Stimulated activated CD8-positive, alpha-beta memory T cell treated with anti-CD3 and anti-CD28 coated beads, Interleukin-15, amount 100 ng/mL, for 4 hours (primary cell): ENCODE results near the gene RXRG.

Experiments
- DNase-seq, 2 donors: peaks; one replicate each; pipeline ENCODE4 v3.0.0-alpha.2; 2020; ENCODE audit warnings: low read depth in 2 of 2

Gene RXRG

DNA sequence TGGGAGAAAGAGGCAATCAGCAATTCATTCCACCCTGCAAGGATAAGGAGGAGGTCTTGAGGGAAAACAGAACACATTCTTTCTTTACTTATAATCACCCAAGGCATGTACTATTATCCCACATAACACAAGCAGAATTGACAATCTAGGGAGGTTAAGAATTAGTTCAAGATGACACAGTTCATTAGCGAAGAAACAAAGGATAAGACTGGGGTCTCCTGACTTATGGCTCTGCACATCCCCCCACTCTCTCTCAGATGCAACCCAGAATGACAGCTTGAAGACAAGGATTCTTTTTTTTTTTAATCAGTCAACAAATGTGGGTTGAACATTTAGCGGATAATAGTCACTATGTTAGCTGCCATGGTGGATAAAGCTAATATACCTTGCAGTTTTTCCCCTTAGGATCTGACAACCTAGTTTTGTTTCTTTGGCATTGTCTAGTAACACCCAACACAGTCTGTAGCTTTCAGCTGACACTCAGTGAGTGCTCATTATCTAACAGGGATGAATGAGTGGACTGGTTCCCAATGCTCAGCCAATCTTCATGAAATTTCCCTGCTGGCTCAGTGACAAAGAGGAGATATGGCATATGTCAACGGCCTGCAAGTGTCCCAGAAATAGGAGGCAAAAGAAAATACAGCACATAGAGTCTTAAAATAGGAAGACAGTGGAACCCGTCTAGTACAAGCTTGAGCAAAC is 35.1 kb downstream of the RXRG start:
- no peak for DNase-seq

DNA sequence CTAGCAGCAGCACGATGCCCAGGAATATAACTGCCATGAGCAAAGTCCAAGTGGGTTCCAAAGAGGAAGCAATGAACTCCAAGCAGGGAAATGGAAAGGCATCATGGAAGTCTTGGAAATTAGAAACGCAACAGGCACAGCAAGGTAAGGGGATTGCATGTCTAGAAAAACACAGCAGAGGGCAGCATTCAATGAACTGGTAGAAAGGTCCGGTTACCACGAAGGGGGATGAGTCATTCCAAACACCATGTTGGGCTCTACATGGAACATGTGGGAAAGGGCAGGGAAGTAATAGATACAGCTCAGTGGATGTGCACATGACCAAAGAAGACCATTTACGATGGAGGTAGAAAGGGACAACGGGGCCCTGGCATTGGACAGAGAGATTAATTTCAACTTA is 36.4 kb downstream of the RXRG start:
- DNase-seq = no peak

DNA sequence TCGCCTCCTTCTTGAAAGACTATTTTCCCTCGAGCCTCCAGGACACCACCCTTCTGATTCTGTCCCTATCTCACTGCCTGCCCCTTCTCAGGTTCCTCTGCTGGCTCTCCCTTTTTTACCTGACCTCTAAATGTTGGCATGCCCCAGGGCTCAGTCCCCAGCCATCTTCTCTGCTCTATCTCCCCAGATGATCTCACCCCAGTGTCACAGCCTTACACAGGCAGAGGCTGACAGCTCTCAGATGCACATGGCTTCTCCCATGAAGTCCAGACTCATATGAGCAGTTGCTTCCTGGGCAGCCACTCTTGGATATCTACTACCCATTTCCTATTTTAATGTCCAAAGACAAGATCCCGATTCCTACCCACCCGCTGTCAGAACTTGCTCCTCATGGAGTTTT is 37.5 kb downstream of the RXRG start:
- DNase-seq = no peak

DNA sequence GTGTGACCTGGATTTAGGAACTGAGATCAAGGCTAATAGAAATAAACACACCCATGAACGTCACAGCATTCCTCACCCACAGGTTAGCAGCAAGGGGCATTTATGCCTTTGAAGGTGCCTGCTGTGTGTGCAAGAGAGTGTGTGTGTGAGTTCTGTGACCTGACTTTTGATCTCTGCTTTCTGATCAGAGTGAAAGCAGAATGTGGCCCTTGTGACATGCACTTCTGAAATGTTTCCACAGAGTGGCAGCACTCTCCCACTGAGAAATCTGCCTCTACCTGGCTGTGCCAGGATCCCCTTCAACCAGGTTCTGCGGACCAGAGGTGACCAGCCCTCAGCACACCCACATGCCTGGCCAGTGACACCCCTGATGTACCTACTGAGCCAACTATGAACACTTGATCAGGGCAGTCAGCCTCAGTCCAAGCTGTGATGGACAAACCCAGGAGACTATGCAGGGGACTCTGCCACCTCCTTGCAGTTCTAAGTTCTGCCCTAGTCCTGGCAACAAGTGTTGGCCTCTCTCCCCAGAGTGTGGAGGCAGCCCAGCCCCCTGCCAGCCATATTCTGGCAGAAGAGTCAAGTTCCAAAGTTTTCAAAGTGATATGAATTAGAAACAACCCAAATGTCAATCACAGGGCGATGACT is 41.0 kb downstream of the RXRG start:
- no peak for DNase-seq

DNA sequence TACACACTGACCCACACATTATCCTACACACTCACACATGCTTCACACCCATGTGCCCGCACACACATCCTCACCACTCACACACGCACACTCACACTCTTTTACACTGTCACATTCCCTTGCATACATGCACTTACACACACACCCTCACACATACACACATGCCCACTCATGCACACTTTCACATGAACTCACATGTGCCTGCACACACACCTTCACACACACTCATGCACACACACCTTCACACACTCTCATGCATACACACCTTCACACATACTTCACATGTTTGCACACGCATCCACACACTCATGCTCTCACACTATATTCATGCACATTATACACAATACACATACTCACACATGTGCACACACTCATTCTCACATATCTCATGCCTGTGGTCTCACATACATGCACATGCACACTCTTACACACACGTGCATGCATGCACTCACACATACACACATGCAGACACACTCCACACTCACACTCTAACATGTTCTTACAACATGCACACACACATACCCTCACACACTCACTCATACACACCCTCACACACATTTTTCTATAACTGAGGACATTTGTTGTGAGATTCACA is 42.3 kb downstream of the RXRG start:
- no peak for DNase-seq

GRCh38 chr1:165397944-165398343 is 47.0 kb downstream of the RXRG start:
- DNase-seq = no peak

GRCh38 chr1:165395901-165396300 is 49.0 kb downstream of the RXRG start:
- no peak for DNase-seq

GRCh38 chr1:165395478-165395877 is 49.4 kb downstream of the RXRG start:
- no peak for DNase-seq

- DNase-seq = peak; percentile 70 to 76
These were observed 52.0 kb downstream of the RXRG start for GRCh38 chr1:165392634-165393571.

- no peak for DNase-seq
These were observed 55.3 kb downstream of the RXRG start for GRCh38 chr1:165389609-165390008.

GRCh38 chr1:165387961-165388360 is 57.0 kb downstream of the RXRG start:
- DNase-seq = no peak

DNA sequence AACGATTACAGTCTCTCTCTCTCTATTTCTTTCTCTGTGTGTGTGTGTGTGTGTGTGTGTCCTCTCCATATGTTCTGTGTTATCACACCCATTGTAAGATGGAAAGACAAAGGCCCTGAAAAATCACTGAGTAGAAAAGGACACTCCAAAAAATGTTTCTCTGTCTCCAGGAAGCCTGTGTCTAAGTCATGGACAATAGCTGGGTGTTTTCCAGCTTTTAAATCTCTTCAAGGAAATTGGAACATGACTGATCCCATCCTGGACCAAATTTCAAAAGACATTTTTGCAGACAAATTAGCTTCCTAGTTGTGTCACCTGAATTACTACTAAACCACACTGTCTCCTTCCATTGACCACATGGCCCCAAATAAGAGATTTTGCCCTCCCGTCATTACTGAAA is 57.4 kb downstream of the RXRG start:
- no peak for DNase-seq

DNA sequence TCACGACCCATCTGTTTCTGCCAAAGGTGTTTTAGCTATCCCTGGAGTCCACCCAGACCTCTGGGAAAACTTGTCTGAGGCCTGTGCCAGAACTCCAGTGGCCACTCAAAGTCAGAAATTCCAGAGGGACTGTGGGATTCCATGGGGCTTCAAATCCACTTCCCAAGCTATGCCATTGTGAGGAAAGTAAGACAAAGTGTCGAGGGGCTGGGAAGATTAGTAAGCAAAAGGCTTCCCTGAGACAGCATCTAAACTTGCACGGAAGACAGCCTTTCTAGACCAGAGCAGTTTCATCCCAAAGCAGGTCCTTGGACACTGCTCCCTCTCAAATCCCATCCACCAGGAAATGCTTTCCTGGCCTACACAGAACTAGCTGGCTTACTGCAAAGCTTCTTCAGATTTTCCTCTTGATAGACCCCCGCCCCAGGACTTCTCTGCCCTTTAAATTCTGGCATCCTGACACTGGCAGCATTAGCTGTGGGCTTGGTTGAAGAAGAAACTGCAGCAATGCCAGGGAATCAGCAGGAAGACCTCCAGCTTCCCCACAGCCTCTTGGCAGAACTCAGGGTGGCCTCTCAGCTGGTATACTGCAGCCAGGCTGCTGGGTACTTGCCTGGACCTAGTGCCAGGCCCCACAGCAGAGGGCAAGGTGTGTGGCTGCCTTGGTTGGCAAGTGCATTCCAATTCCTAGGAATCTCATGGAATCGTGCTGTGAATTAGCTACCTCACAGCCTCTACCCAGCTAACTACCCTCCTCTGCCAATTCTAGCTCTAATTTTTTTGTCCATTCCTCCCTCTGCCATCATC is 61.1 kb downstream of the RXRG start:
- DNase-seq = no peak

DNA sequence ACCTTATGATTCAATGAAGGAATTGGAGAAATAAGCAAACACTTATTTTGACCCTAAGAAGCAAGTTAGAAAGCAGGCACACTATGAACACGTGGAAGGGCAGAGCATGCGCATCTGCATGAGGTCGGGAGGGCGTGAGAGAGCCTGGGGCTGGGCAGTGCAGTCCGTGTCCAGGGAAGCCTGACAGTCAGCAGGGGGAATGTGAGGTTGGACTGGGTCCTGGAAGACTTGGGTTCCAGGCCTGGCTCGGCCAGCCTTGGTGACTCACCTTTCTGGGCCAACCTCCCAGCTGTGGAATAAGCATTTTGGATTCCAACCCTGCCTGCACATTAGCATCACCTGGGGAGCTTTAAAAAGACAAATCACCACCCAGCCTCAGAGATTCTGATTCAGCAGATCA is 61.9 kb downstream of the RXRG start:
- DNase-seq = no peak

DNA sequence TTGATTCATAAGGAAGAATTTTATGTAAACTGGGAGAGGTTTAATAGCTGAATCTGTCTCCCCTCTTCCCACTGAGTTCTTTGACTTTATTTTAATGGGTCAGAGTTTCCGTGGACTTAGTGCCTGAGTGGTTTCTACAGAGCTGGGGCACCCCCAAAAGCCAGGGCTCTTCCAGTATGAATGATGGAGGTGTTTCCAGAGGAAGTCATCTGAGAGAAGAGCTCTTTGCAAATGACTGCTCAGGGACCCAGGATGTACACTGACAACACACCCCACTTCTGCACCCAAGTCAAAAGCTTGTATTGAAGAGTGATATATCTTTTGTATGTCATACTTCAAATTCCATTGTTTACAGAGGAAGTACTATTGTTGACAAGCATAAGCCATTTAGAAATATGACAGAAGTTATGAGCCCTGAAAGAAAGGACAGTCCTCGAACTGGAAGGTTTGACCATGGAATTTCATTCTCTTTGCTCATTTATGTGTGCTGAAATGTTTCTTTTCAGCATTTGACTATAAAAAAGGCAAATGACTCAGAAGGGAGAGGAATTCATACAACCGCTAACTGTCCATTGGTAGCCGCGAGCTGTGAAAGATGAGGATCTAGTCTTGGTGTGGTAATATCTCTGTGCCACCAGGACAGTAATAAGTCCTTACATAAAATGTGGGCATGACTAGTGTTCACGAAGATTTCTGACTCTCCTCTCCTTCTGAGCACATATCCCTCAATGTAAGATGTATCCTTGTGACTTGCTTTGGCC is 63.0 kb downstream of the RXRG start:
- DNase-seq = no peak

DNA sequence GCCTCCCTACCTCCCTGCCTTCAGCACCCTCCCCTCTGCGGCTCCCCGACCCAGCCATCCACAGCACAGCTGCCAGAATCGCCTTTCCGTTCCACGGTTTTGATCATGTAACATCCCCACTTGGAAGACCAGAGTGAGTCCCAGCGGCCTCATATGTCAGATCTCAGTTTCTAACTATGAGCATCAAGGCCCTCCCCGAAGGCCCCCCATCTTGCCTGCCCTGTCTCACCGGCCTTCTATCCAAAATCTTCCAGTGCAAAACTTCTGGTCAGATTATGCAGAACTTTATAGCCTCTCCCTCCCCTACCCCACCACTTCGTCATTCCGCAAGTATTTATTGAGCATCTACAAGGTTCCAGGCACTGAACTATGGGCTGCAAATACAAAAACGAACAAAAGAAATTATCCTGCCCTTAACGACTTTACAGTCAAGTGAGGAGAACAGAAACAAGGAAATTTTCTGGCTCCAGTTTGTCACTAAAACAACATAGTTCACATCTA is 68.1 kb downstream of the RXRG start:
- DNase-seq = no peak

DNA sequence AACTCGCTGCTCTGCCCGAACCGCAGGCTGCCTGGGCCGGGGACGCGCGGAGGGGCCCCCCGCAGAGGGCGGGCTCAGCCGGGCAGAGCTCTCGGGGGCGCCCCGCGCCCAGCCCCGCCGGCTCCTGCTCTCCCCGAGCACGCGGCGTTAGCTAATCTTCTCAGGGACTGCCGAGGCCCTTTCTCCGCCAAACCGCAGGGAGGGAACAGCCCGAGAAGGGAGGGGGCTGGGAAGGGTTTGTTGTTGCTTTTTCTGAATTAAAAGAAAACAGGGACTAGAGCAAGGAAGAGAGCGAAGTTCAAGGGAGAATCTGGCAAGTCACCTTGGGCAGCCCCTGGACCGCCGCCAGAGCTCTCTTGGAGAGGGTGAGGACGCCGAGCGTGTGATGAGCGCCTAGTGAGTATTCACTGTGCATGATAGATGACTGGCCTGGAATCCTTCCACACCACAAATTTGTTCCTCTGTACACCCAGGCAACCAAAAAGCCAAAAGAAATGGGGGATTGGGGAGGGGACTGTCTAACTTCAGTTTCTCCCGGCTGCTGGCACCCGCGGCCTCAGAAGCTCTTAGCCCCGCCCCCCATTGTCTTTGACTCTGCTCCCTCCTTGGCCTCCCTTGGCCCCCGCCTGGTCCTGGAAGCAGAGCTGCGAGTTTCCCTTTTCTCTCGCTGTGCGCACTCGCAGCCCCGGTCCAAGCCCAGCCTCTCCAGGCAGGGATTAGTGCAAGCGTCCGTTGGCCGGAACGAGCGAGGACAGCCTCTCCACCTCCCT is 68.7 kb downstream of the RXRG start:
- DNase-seq = no peak

DNA sequence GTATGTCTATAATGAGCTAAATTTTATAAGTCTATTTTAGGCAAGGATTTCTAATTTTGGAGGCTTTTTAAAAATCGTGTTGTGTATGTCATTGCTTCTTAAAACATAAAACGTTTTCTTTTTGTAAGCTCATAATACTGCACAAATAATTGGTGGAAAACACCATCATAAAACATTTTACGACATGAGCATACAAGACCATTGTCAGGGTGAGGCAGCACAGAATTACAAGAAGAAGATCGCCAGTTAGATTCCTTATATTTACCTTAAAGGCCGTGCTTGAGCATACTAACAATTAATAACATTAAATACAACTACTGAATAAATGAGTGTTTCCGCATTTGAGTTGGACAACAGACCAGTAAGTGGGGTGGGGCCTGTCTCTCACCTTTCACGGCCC is 69.3 kb downstream of the RXRG start:
- no peak for DNase-seq

GRCh38 chr1:165371588-165372225 is 73.2 kb downstream of the RXRG start:
- no peak for DNase-seq
